Raji (cell line): Measurements from ENCODE around the gene MAMDC2.

Experiments
- POLR2A ChIP-seq: IDR thresholded peaks from 2 replicates; pipeline ENCODE4 v1.6.1; 2011; ENCODE audit warnings: low read depth, low read length, control low read depth; ENCODE audit not compliant: insufficient read depth

The MAMDC2 gene

DNA sequence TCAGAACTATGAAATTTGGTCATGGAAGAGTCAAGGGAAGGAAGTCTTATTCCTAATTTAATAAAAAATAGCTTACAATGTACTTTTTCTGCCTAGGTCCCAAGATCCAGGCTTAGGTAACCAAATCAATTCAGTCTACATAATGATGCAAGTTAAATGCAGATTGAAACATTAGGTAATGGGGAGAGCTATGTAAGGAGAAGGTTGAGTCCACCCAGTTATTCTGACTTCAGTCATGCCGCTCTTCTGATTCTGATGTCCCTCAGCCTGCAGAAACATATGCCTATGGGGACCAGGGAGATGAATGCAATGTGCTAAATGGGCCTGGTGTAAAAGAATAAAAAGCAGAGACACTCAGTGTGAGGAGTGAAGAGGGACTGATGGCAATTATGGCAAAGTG, 63.9 kb downstream of the MAMDC2 start:
- TF ChIP-seq POLR2A = no peak

- no peak for TF ChIP-seq POLR2A
These were observed 64.5 kb downstream of the MAMDC2 start for GRCh38 chr9:70108181-70108580.

DNA sequence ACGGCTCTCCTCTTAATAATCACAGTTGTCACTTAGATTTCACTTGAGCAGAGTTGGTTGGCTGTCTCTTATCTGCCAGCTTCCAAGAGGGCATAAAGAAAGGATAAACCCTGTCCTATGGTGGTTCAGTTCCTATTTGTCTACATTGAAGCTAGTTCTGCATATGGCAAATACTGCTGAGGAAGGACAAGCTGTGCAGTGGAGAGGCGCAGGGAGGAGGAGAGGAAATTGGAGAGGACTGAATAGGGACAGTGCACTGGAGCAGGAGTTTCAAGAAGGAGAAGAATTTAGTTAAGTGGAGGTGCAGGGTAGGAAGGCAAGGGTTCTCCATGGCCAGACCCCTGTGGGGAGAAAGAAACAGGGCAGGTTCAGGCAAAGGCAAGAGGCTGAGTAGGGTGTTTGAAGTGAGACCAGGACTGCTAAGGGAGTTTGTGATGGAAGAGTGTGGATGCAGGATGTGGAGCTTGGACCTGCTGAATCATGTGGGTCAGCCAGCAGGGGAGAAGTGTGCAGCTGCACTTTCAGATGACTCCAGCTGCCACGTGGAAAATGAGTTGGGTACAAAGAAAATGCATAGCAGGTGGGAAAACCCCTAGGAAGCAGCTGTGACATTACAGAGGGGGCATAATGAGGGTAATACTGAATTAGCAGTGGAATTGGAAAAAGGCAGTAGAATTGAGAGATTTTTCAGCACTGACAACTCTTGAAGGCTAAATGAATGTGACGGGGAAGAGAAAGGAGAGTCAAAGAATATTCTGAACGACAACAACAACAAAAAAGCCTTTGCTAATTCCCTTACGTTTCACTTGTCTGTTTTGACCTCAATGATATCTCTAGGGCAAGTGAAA, 66.8 kb downstream of the MAMDC2 start:
- no peak for TF ChIP-seq POLR2A

- TF ChIP-seq POLR2A = no peak
These were observed 67.5 kb downstream of the MAMDC2 start for GRCh38 chr9:70111042-70111602.

GRCh38 chr9:70111641-70112236, 68.1 kb downstream of the MAMDC2 start:
- no peak for TF ChIP-seq POLR2A

DNA sequence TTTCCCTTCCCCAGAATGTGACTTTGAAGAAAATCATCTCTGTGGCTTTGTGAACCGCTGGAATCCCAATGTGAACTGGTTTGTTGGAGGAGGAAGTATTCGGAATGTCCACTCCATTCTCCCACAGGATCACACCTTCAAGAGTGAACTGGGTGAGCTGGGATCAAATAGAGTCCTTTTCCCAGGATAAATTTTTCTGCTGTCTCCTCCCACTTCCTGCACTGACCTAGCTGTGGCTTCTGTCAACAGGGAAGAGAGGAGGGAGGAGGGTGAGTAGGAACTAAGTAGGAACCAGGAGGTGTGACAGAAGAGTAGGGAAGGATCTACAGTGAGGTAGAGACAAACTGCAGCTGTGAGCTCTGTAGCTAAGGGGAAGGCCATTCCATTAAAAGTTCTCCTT, 69.3 kb downstream of the MAMDC2 start:
- no peak for TF ChIP-seq POLR2A

DNA sequence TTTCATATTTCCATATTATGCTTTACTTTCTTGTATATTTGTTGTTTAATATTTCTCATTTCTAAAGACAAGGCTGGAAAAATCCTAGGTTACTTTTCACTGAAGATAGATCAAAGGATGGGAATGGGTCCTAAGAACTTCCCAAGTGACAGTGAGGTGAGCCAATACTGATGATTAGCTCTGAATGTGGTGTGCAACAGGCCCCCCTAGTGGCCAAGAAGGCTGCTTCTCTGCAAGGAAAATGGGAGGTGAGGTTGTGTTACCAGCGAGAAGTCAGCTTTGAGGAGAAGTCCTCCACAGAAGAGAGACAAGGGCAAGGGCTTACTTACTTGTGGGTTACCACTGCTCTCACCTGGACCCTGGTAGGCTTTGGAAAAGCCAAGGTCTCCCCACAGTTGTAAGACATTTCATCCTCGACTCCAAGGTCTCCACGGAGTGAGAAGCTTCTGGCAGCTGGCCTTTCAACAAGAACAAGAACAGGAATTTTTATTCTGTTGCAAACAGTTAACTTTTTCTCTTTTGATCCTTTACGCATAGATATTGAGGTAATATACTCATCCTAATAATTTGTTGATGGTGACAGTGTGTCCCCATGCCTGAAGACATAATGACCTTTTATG, 69.9 kb downstream of the MAMDC2 start:
- TF ChIP-seq POLR2A = no peak

DNA sequence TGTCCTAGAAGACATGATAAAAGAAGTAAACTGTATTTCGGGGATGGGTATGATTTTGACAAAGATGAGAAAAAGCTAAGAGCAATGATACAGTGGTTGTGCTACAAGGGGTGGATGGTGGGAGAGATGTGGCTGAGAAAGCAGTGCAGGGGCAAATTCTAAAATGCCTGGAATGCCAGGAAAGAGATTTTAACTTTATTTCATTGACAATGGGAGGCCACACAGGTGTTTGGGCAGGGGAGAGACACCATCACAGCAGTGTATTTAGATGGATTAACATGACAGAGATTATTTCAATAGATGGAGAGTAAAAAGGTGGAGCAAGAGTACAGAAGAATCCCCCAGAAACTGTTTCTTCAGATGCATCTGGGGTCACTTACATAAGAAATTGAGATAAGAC, 71.2 kb downstream of the MAMDC2 start:
- TF ChIP-seq POLR2A = no peak

DNA sequence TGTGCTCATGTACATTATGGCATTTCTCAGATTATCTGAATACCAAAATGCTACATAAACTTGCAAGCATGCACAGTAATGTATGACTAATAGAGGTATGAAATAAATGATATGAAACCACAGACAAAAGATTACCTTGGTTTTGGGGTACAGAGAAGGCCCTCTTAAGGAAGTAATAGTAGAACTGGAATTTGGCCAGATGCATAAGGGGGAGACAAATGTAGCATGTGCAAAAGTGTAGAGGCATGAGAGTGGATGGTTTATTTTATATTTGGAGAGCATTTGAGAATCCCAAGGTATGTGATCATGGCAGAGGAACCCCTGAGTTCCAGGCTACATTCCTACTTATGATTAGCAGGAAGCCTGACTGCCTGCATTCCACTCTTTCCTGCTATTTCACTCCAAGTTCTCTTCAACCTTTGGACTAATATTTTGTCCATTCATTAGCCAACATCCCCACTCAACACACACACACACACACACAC, 74.2 kb downstream of the MAMDC2 start:
- no peak for TF ChIP-seq POLR2A

- TF ChIP-seq POLR2A = no peak
These were observed 76.1 kb downstream of the MAMDC2 start for GRCh38 chr9:70119786-70120185.

GRCh38 chr9:70120834-70121510, 77.3 kb downstream of the MAMDC2 start:
- no peak for TF ChIP-seq POLR2A

DNA sequence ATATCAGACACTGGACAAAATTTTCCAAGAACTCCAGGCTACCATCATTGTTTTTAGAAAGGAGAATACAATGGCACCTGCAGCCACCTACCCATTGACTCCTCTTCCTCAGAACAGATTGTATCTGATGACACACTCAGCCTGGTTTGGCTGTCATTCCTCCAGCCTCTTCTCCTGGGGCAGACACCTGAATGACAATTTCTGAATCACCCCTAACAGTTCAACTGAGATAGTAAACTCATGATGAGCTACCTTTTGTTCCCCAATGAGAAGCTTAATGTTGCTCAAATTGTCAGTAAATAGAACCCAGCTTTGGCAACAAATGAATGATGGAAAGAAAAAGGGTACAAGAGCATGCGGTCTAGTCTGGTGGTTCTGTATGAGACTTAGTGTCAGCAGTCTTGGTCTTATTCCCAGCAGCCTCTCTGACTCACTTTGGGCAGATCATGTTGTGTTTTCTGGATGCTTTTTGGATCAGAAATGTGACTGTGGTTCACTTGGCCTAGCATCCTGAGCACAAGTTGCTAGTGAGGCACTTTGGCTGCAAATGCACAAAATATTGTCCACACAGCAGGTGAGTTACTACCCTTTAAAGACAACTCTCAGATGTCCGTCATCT, 78.3 kb downstream of the MAMDC2 start:
- TF ChIP-seq POLR2A = no peak

DNA sequence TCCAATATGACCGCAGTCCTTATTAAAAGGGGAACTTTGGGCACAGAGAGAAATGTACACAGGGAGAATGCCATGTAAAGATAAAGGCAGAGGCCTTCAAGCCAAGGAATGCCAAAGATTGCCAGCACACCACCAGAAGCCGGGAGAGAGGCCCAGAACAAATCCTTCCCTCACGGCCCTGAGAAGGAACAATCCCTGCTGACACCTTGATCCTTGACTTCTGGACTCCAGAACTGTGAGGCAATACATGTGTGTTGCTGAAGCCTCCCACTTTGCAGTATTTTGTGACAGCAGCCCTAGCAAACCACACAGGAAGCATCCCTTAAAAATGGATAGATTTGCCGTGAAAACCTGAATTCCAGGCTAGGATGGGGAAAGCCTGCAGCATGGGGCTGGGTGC, 80.0 kb downstream of the MAMDC2 start:
- no peak for TF ChIP-seq POLR2A

DNA sequence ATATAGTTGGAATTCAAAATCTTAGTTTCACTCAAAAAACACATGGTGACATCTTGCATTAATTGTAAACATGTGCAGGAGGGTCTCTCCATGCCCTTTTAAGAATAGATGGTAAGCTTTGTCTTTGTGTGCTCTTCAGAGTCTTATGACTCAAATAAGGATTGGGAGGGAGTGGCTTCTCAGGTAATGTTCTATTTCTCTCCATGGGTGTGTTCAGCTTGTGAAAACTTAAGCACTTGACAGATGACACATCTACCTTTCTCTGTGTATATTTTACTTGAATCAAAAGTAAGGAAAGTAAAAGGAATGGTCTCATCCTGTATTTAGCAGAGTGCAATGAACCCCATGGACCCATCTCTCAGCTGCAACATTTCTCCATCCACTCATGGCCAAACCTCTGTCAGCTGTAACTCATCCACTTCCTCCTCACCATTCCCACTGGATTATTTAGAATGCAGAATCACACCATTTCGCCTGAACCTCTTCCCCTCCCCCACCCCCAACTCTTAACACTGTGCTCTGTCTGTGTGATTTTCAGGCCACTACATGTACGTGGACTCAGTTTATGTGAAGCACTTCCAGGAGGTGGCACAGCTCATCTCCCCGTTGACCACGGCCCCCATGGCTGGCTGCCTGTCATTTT, 82.1 kb downstream of the MAMDC2 start:
- TF ChIP-seq POLR2A = no peak
